ENCODE data around the gene KLF13.

Gene KLF13

DNA sequence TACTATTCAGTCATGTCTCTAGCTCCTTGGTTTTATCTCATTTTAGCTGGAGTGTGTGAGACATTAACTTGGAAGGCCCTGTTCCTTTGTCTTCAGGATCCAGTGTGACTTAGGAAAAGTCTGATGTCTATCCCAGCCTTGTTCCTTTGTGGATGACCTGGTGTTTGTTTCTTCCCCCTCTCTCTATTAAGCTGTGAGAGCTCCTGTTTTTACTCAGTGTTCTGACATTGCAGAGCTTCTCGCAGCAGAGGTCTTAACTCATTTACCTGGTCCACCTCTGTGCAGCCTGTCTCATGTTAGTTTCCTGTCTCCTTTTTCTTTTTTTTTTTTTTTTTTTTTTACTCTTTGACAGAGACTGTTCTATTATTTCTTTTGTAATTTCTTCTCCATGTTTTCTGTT, 43.1 kb downstream of the KLF13 start:
- H3K4me1 ChIP-seq (ENCODE audit: insufficient read depth, low read length, severe bottlenecking): peaks cover 45% of the 10 kb centered on the region
- H3K9me3 ChIP-seq (ENCODE audit: low read length): no peaks in the 10 kb centered on the region
- no peaks in the 10 kb centered on the region for H3K9me2 ChIP-seq (ENCODE audit: low read depth, low read length)
- H3K36me3 ChIP-seq (ENCODE audit: insufficient read depth, low read length): peaks cover 48% of the 10 kb centered on the region
- H3K79me2 ChIP-seq (ENCODE audit: insufficient read depth, low read length): peaks cover 48% of the 10 kb centered on the region
- H3K4me2 ChIP-seq (ENCODE audit: low read length): no peak overlapping the region
- TF ChIP-seq, protein P1, sequence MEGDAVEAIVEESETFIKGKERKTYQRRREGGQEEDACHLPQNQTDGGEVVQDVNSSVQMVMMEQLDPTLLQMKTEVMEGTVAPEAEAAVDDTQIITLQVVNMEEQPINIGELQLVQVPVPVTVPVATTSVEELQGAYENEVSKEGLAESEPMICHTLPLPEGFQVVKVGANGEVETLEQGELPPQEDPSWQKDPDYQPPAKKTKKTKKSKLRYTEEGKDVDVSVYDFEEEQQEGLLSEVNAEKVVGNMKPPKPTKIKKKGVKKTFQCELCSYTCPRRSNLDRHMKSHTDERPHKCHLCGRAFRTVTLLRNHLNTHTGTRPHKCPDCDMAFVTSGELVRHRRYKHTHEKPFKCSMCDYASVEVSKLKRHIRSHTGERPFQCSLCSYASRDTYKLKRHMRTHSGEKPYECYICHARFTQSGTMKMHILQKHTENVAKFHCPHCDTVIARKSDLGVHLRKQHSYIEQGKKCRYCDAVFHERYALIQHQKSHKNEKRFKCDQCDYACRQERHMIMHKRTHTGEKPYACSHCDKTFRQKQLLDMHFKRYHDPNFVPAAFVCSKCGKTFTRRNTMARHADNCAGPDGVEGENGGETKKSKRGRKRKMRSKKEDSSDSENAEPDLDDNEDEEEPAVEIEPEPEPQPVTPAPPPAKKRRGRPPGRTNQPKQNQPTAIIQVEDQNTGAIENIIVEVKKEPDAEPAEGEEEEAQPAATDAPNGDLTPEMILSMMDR (IDR thresholded peaks at IDR 0.05; ENCODE audit: low read length): no peak
- no peak for TF ChIP-seq EZH2 (IDR thresholded peaks at IDR 0.05; ENCODE audit: borderline replicate concordance, low read length)
- H3K4me3 ChIP-seq (ENCODE audit: low read depth, low read length, poor library complexity, severe bottlenecking): no peak overlapping the region
- H3K9ac ChIP-seq (ENCODE audit: low read length): no peak overlapping the region
- H2AFZ ChIP-seq (ENCODE audit: low read length): no peak overlapping the region
- no peaks in the 10 kb centered on the region for H3K27me3 ChIP-seq (ENCODE audit: insufficient read depth, low read length)
- no peaks in the 10 kb centered on the region for H3F3A ChIP-seq (ENCODE audit: insufficient read depth, low read length)
- peak overlapping the region; percentile 31 for H3K27ac ChIP-seq (ENCODE audit: low read depth, low read length, poor library complexity, severe bottlenecking)
- no peaks in the 10 kb centered on the region for H4K20me1 ChIP-seq (ENCODE audit: insufficient read depth, low read length)

DNA sequence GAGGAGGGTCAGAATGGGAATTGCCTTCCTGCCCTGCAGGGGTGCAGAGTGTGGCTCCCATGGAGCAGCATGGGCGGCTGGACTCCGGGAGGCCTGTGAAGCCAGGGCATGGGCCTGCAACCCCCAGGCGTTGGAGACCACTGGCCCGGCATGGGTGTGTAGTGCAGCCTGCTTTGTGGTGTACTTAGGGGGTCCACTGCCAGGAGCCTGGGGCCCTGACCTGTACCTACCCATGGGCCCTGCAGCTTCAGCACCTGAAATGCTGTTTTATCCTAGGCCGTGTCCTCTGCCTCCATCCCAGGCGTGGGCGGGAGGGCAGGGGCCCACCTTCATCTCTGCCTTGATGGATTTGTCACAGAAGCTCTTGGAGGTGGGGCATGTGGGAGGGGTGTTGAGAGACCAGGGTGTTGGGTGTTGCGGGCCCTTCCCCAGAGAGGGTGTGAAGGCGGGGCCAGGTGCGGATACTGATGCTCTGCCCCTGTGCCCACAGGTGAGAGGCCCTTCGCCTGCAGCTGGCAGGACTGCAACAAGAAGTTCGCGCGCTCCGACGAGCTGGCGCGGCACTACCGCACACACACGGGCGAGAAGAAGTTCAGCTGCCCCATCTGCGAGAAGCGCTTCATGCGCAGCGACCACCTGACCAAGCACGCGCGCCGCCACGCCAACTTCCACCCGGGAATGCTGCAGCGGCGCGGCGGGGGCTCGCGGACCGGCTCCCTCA, 45.0 kb downstream of the KLF13 start:
- no peaks in the 10 kb centered on the region for H4K20me1 ChIP-seq (ENCODE audit: insufficient read depth, low read length)
- H3F3A ChIP-seq (ENCODE audit: insufficient read depth, low read length): no peaks in the 10 kb centered on the region
- peaks cover 36% of the 10 kb centered on the region for H3K79me2 ChIP-seq (ENCODE audit: insufficient read depth, low read length)
- TF ChIP-seq, protein P1 (IDR thresholded peaks at IDR 0.05; ENCODE audit: low read length): no peak
- no peak for TF ChIP-seq EZH2 (IDR thresholded peaks at IDR 0.05; ENCODE audit: borderline replicate concordance, low read length)
- H3K27ac ChIP-seq (ENCODE audit: low read depth, low read length, poor library complexity, severe bottlenecking): no peak overlapping the region
- H3K9me3 ChIP-seq (ENCODE audit: low read length): no peaks in the 10 kb centered on the region
- H3K9ac ChIP-seq (ENCODE audit: low read length): no peak overlapping the region
- no peak overlapping the region for H3K4me3 ChIP-seq (ENCODE audit: low read depth, low read length, poor library complexity, severe bottlenecking)
- H2AFZ ChIP-seq (ENCODE audit: low read length): no peak overlapping the region
- H3K27me3 ChIP-seq (ENCODE audit: insufficient read depth, low read length): no peaks in the 10 kb centered on the region
- no peak overlapping the region for H3K4me2 ChIP-seq (ENCODE audit: low read length)
- peaks cover 66% of the 10 kb centered on the region for H3K36me3 ChIP-seq (ENCODE audit: insufficient read depth, low read length)
- H3K9me2 ChIP-seq (ENCODE audit: low read depth, low read length): no peaks in the 10 kb centered on the region
- H3K4me1 ChIP-seq (ENCODE audit: insufficient read depth, low read length, severe bottlenecking): peaks cover 25% of the 10 kb centered on the region

DNA sequence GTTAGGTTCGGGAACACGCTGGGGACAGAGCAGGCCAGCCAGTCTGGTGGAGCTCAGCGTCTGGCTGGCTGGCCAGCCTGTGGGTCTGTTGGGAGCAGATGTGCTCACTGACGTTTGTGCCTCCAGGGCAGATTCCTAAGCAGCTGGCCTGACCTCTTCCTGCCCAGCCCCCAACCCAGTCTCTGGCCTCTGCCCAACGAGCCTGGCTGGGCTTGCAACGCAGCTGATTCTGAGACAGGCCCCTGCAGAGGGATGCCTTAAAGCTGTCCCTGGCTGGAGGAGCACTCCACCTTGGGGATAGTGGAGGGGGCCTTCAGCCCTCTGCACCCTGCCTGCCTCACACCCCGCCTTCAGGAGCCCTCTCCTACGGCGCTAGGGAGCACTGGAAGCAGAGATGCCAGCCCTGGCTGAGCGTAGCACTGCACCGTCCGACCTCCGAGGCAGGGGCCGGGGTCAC, 46.0 kb downstream of the KLF13 start:
- H3F3A ChIP-seq (ENCODE audit: insufficient read depth, low read length): no peaks in the 10 kb centered on the region
- H4K20me1 ChIP-seq (ENCODE audit: insufficient read depth, low read length): no peaks in the 10 kb centered on the region
- H3K36me3 ChIP-seq (ENCODE audit: insufficient read depth, low read length): peaks cover 74% of the 10 kb centered on the region
- peaks cover 16% of the 10 kb centered on the region for H3K4me1 ChIP-seq (ENCODE audit: insufficient read depth, low read length, severe bottlenecking)
- H3K27ac ChIP-seq (ENCODE audit: low read depth, low read length, poor library complexity, severe bottlenecking): no peak overlapping the region
- TF ChIP-seq, protein P1 (IDR thresholded peaks at IDR 0.05; ENCODE audit: low read length): no peak
- no peak for TF ChIP-seq EZH2 (IDR thresholded peaks at IDR 0.05; ENCODE audit: borderline replicate concordance, low read length)
- H3K79me2 ChIP-seq (ENCODE audit: insufficient read depth, low read length): peaks cover 36% of the 10 kb centered on the region
- no peaks in the 10 kb centered on the region for H3K9me3 ChIP-seq (ENCODE audit: low read length)
- no peak overlapping the region for H3K4me2 ChIP-seq (ENCODE audit: low read length)
- no peak overlapping the region for H2AFZ ChIP-seq (ENCODE audit: low read length)
- H3K27me3 ChIP-seq (ENCODE audit: insufficient read depth, low read length): no peaks in the 10 kb centered on the region
- no peak overlapping the region for H3K9ac ChIP-seq (ENCODE audit: low read length)
- no peak overlapping the region for H3K4me3 ChIP-seq (ENCODE audit: low read depth, low read length, poor library complexity, severe bottlenecking)
- H3K9me2 ChIP-seq (ENCODE audit: low read depth, low read length): no peaks in the 10 kb centered on the region

Data from OCI-LY1 (cell line).